Effector memory CD8-positive, alpha-beta T cell (primary cell): ENCODE data around the gene RIPOR2.

Experiments
- ATAC-seq: fragments of 150-1000 bp; cut with Tn5 transposase; replicated peaks from 2 replicates; pipeline ENCODE4 v1.10.0; 2021; ENCODE audit warnings: mild to moderate bottlenecking, moderate library complexity
- DNase-seq, 3 experiments: peaks; one replicate each; pipeline ENCODE4 v3.0.0; 2021
- H3K27ac Mint-ChIP-seq, 2 donors: one replicate each; pipeline ENCODE4 v1.8.0; 2022; ENCODE audit warnings: mild to moderate bottlenecking in 2 of 2, mixed read lengths in 2 of 2, moderate library complexity in 2 of 2
- H3K27me3 Mint-ChIP-seq, 2 donors: one replicate each; pipeline ENCODE4 v1.8.0; 2022; ENCODE audit warnings: mixed read lengths in 2 of 2
- H3K36me3 Mint-ChIP-seq: one replicate; pipeline ENCODE4 v1.8.0; 2022; ENCODE audit warnings: mild to moderate bottlenecking, moderate library complexity, mixed read lengths; ENCODE audit not compliant: insufficient read depth
- H3K4me1 Mint-ChIP-seq, 2 donors: one replicate each; pipeline ENCODE4 v1.8.0; 2022; ENCODE audit warnings: low read depth in 2 of 2, mixed read lengths in 2 of 2
- H3K4me3 Mint-ChIP-seq, 2 donors: one replicate each; pipeline ENCODE4 v1.8.0; 2022; ENCODE audit warnings: mild to moderate bottlenecking in 2 of 2, mixed read lengths in 2 of 2, moderate library complexity in 2 of 2
- H3K9me3 Mint-ChIP-seq, 2 donors: one replicate each; pipeline ENCODE4 v1.8.0; 2022; ENCODE audit warnings: mixed read lengths in 2 of 2

The RIPOR2 gene

GRCh38 chr6:24827970-24828369, 107.8 kb downstream of the RIPOR2 start:
- peaks cover 100% of the 10 kb centered on the region for H3K36me3 Mint-ChIP-seq
- H3K27ac Mint-ChIP-seq: peak overlapping the region; percentile 56 to 85

GRCh38 chr6:24827162-24827561, 108.6 kb downstream of the RIPOR2 start:
- peaks cover 17 to 27% of the 10 kb centered on the region in 2 donors for H3K4me1 Mint-ChIP-seq
- H3K9me3 Mint-ChIP-seq: no peaks in the 10 kb centered on the region
- H3K36me3 Mint-ChIP-seq: peaks cover 98% of the 10 kb centered on the region
- no peak overlapping the region for H3K4me3 Mint-ChIP-seq
- H3K27me3 Mint-ChIP-seq: no peaks in the 10 kb centered on the region
- DNase-seq (no peak), ATAC-seq (no peak)
- H3K27ac Mint-ChIP-seq: peak overlapping the region; percentile 56 to 85

More at GRCh38 chr6:24827970-24828369, 107.8 kb downstream of the RIPOR2 start:
- ATAC-seq (no peak), DNase-seq (no peak)
- no peak overlapping the region for H3K4me3 Mint-ChIP-seq
- H3K9me3 Mint-ChIP-seq: no peaks in the 10 kb centered on the region
- H3K27me3 Mint-ChIP-seq: no peaks in the 10 kb centered on the region
- peaks cover 17 to 27% of the 10 kb centered on the region in 2 donors for H3K4me1 Mint-ChIP-seq

GRCh38 chr6:24825130-24825630, 110.6 kb downstream of the RIPOR2 start:
- Mint-ChIP-seq H3K27ac (peak overlapping the region in 1 of 2 donors; percentile 32), H3K36me3 (peaks cover 98% of the 10 kb centered on the region), H3K4me1 (peaks cover 16 to 19% of the 10 kb centered on the region in 2 donors)

GRCh38 chr6:24824142-24824938, 111.4 kb downstream of the RIPOR2 start:
- DNase-seq (no peak), ATAC-seq (no peak)
- peak overlapping the region; percentile 32 to 35 for H3K27ac Mint-ChIP-seq
- H3K9me3 Mint-ChIP-seq: no peaks in the 10 kb centered on the region
- H3K4me1 Mint-ChIP-seq: peaks cover 16 to 19% of the 10 kb centered on the region in 2 donors
- H3K27me3 Mint-ChIP-seq: no peaks in the 10 kb centered on the region
- peaks cover 94% of the 10 kb centered on the region for H3K36me3 Mint-ChIP-seq
- no peak overlapping the region for H3K4me3 Mint-ChIP-seq

More at GRCh38 chr6:24825130-24825630, 110.6 kb downstream of the RIPOR2 start:
- Mint-ChIP-seq H3K9me3 (no peaks in the 10 kb centered on the region), H3K4me3 (no peak overlapping the region), H3K27me3 (no peaks in the 10 kb centered on the region)
- DNase-seq (no peak), ATAC-seq (no peak)

- Mint-ChIP-seq H3K36me3 (peaks cover 94% of the 10 kb centered on the region), H3K4me1 (peaks cover 16 to 23% of the 10 kb centered on the region in 2 donors), H3K27me3 (no peaks in the 10 kb centered on the region), H3K4me3 (no peak overlapping the region), H3K27ac (peak overlapping the region in 1 of 2 donors; percentile 35), H3K9me3 (no peaks in the 10 kb centered on the region)
- DNase-seq (no peak), ATAC-seq (no peak)
Measured at GRCh38 chr6:24823185-24823584, 112.6 kb downstream of the RIPOR2 start.

GRCh38 chr6:24822696-24823095, 113.1 kb downstream of the RIPOR2 start:
- H3K9me3 Mint-ChIP-seq: no peaks in the 10 kb centered on the region
- peaks cover 14 to 20% of the 10 kb centered on the region in 2 donors for H3K4me1 Mint-ChIP-seq
- no peak overlapping the region for H3K4me3 Mint-ChIP-seq
- no peak overlapping the region for H3K27ac Mint-ChIP-seq
- peaks cover 94% of the 10 kb centered on the region for H3K36me3 Mint-ChIP-seq
- DNase-seq (no peak), ATAC-seq (no peak)
- no peaks in the 10 kb centered on the region for H3K27me3 Mint-ChIP-seq

GRCh38 chr6:24821860-24822444, 113.8 kb downstream of the RIPOR2 start:
- Mint-ChIP-seq H3K9me3 (no peaks in the 10 kb centered on the region), H3K4me1 (peaks cover 8 to 13% of the 10 kb centered on the region in 2 donors), H3K27ac (peak overlapping the region; percentile 80 to 83), H3K4me3 (no peak overlapping the region), H3K36me3 (peaks cover 89% of the 10 kb centered on the region), H3K27me3 (no peaks in the 10 kb centered on the region)
- ATAC-seq: no peak
- DNase-seq: no peak

GRCh38 chr6:24818346-24818745, 117.4 kb downstream of the RIPOR2 start:
- ATAC-seq: no peak
- no peak overlapping the region for H3K4me3 Mint-ChIP-seq
- DNase-seq: no peak
- no peaks in the 10 kb centered on the region for H3K27me3 Mint-ChIP-seq
- peak overlapping the region; percentile 67 to 75 for H3K27ac Mint-ChIP-seq
- peaks cover 3 to 4% of the 10 kb centered on the region in 2 donors for H3K4me1 Mint-ChIP-seq
- peaks cover 53% of the 10 kb centered on the region for H3K36me3 Mint-ChIP-seq
- H3K9me3 Mint-ChIP-seq: no peaks in the 10 kb centered on the region

GRCh38 chr6:24809728-24810127, 126.0 kb downstream of the RIPOR2 start:
- Mint-ChIP-seq H3K9me3 (no peaks in the 10 kb centered on the region), H3K36me3 (peaks cover 67% of the 10 kb centered on the region), H3K4me3 (no peak overlapping the region), H3K4me1 (peaks cover 3 to 5% of the 10 kb centered on the region in 2 donors), H3K27me3 (no peaks in the 10 kb centered on the region), H3K27ac (peak overlapping the region; percentile 51 to 54)
- DNase-seq (no peak), ATAC-seq (no peak)

- peaks cover 88% of the 10 kb centered on the region for H3K36me3 Mint-ChIP-seq
- peaks cover 3 to 5% of the 10 kb centered on the region in 2 donors for H3K4me1 Mint-ChIP-seq
- H3K27ac Mint-ChIP-seq: peak overlapping the region; percentile 36 to 51
- DNase-seq (no peak), ATAC-seq (no peak)
- H3K9me3 Mint-ChIP-seq: no peaks in the 10 kb centered on the region
- H3K4me3 Mint-ChIP-seq: no peak overlapping the region
- H3K27me3 Mint-ChIP-seq: no peaks in the 10 kb centered on the region
Measured at GRCh38 chr6:24807584-24807983, 128.2 kb downstream of the RIPOR2 start.

- Mint-ChIP-seq H3K9me3 (no peaks in the 10 kb centered on the region), H3K27ac (peak overlapping the region; percentile 73 to 84), H3K4me3 (no peak overlapping the region), H3K4me1 (peaks cover 0 to 5% of the 10 kb centered on the region in 2 donors), H3K36me3 (peaks cover 74% of the 10 kb centered on the region), H3K27me3 (no peaks in the 10 kb centered on the region)
- DNase-seq (no peak), ATAC-seq (no peak)
Measured at GRCh38 chr6:24802271-24803059, 133.3 kb downstream of the RIPOR2 start.

GRCh38 chr6:24799541-24799915, 136.2 kb downstream of the RIPOR2 start:
- no peak for DNase-seq
- ATAC-seq: no peak

More at GRCh38 chr6:24799541-24799915, 136.2 kb downstream of the RIPOR2 start:
- H3K9me3 Mint-ChIP-seq: no peaks in the 10 kb centered on the region
- peaks cover 0 to 5% of the 10 kb centered on the region in 2 donors for H3K4me1 Mint-ChIP-seq
- H3K4me3 Mint-ChIP-seq: no peak overlapping the region
- peak overlapping the region; percentile 21 to 71 for H3K27ac Mint-ChIP-seq
- no peaks in the 10 kb centered on the region for H3K27me3 Mint-ChIP-seq
- H3K36me3 Mint-ChIP-seq: peaks cover 45% of the 10 kb centered on the region
